A204.1 (cell line): ENCODE data around the gene MYH9.

Experiments
- FAIRE-seq: peaks from 2 replicates; lab custom pipeline; 2012; peaks lifted over from hg19 to GRCh38; lab: Jason Lieb, UNC

Gene MYH9

GRCh38 chr22:36348760-36349159, 39.0 kb downstream of the MYH9 start:
- no peak for FAIRE-seq

- no peak for FAIRE-seq
Measured at GRCh38 chr22:36347094-36347493, 40.7 kb downstream of the MYH9 start.

GRCh38 chr22:36344106-36344827, 43.5 kb downstream of the MYH9 start:
- no peak for FAIRE-seq

GRCh38 chr22:36343720-36344105, 44.1 kb downstream of the MYH9 start:
- FAIRE-seq: no peak

- no peak for FAIRE-seq
Measured at GRCh38 chr22:36343070-36343719, 44.6 kb downstream of the MYH9 start.

GRCh38 chr22:36341640-36342041, 46.1 kb downstream of the MYH9 start:
- no peak for FAIRE-seq

- FAIRE-seq: no peak
Measured at GRCh38 chr22:36340621-36341020, 47.1 kb downstream of the MYH9 start.

- FAIRE-seq: no peak
Measured at GRCh38 chr22:36339171-36340065, 48.3 kb downstream of the MYH9 start.

- no peak for FAIRE-seq
Measured at GRCh38 chr22:36337365-36338130, 50.2 kb downstream of the MYH9 start.

GRCh38 chr22:36336246-36337182, 51.3 kb downstream of the MYH9 start:
- FAIRE-seq: no peak

GRCh38 chr22:36335621-36336020, 52.1 kb downstream of the MYH9 start:
- FAIRE-seq: no peak

- no peak for FAIRE-seq
Measured at GRCh38 chr22:36334821-36335603, 52.8 kb downstream of the MYH9 start.

- no peak for FAIRE-seq
Measured at GRCh38 chr22:36334081-36334820, 53.5 kb downstream of the MYH9 start.

GRCh38 chr22:36333644-36334043, 54.1 kb downstream of the MYH9 start:
- FAIRE-seq: no peak

- FAIRE-seq: no peak
Measured at GRCh38 chr22:36332623-36333332, 55.0 kb downstream of the MYH9 start.

- no peak for FAIRE-seq
Measured at GRCh38 chr22:36331912-36332622, 55.7 kb downstream of the MYH9 start.

GRCh38 chr22:36331306-36331911, 56.4 kb downstream of the MYH9 start:
- FAIRE-seq: no peak
